A549 (cell line): ENCODE measurements around the gene PSAPL1. TPM values are rescaled to one million over a fixed set of nuclear protein-coding genes. Genes with fewer than 3 reads are reported as not detected.

Experiments used
- ATAC-seq, 2 experiments: fragments of 200-7000 bp in 1 of 2; fragments of >200 bp in 1 of 2; cut with Nextera tagmentation in 1 of 2; cut with Tn5 transposase in 1 of 2; 3 replicates each; pipeline versions ENCODE4 v1.8.0 to v1.9.1; 2018 to 2020; ENCODE audit warnings: mild to moderate bottlenecking in 1 of 2, moderate library complexity in 1 of 2
- CTCF ChIA-PET: fragments of 300-600 bp; sonication (Branson Sonifier 250); formaldehyde crosslinking; extraction: SDS; loops from one replicate; lab custom pipeline; 2021; ENCODE audit warnings: antibody characterized with exemption, inconsistent platforms; lab: Yijun Ruan, JAX
- POLR2A ChIA-PET: fragments of 350-600 bp; formaldehyde crosslinking; extraction: SDS; loops from one replicate; lab custom pipeline; 2021; ENCODE audit warnings: antibody characterized with exemption, inconsistent platforms; lab: Yijun Ruan, JAX
- DNase-seq, 2 experiments: peaks; one replicate each; pipeline versions ENCODE4 v3.0.0 to v3.0.0-alpha.2; 2011 to 2016; ENCODE audit warnings: low read depth in 1 of 2, low spot score in 1 of 2
- FAIRE-seq: peaks from 2 replicates; lab custom pipeline; 2011; peaks lifted over from hg19 to GRCh38; lab: Jason Lieb, UNC
- H3K27ac ChIP-seq, 2 experiments: fragments of >200 bp; sonication (Bioruptor Twin); formaldehyde crosslinking; 3 replicates each; pipeline ENCODE4 v1.5.1; 2016 to 2017
- H3K4me1 ChIP-seq: fragments of >200 bp; sonication (Bioruptor Twin); formaldehyde crosslinking; 3 replicates; pipeline ENCODE4 v1.6.1; 2016
- H3K4me2 ChIP-seq: fragments of >200 bp; sonication (Bioruptor Twin); formaldehyde crosslinking; 3 replicates; pipeline ENCODE4 v1.6.1; 2016
- H3K4me3 ChIP-seq: fragments of >200 bp; sonication (Bioruptor Twin); formaldehyde crosslinking; 3 replicates; pipeline ENCODE4 v1.5.1; 2016
- H3K9me3 ChIP-seq: fragments of >200 bp; sonication (Bioruptor Twin); formaldehyde crosslinking; 3 replicates; pipeline ENCODE4 v1.6.1; 2016
- CEBPB ChIP-seq, 2 experiments: fragments of >200 bp in 1 of 2; sonication (Bioruptor Twin) in 1 of 2; formaldehyde crosslinking in 1 of 2; IDR thresholded peaks; 2 replicates each; pipeline ENCODE4 v1.6.1; 2012 to 2016
- CHD4 ChIP-seq: fragments of 200-600 bp; sonication (generic); IDR thresholded peaks from 2 replicates; pipeline ENCODE4 v1.6.1; 2016; ENCODE audit warnings: antibody characterized with exemption, mild to moderate bottlenecking, borderline replicate concordance
- E2F6 ChIP-seq: IDR thresholded peaks from 2 replicates; pipeline ENCODE4 v1.6.1; 2012; ENCODE audit warnings: low read depth, borderline replicate concordance
- ELK1 ChIP-seq: fragments of 150-350 bp; IDR thresholded peaks from 2 replicates; pipeline ENCODE4 v1.6.1; 2014; ENCODE audit warnings: low read depth, mild to moderate bottlenecking, low read length
- FOSB ChIP-seq: fragments of 250-450 bp; sonication (Bioruptor Pico); IDR thresholded peaks from 2 replicates; pipeline ENCODE4 v1.5.0; 2020; ENCODE audit warnings: mild to moderate bottlenecking, moderate library complexity
- HDAC2 ChIP-seq: fragments of 200-600 bp; sonication (generic); IDR thresholded peaks from 2 replicates; pipeline ENCODE4 v1.6.1; 2016
- HMGXB4 ChIP-seq: fragments of 250-450 bp; sonication (Bioruptor Pico); IDR thresholded peaks from 2 replicates; pipeline ENCODE4 v1.5.0; 2021; ENCODE audit warnings: mild to moderate bottlenecking, moderate library complexity, borderline replicate concordance
- MYC ChIP-seq: IDR thresholded peaks from 2 replicates; pipeline ENCODE4 v1.6.1; 2012; ENCODE audit warnings: mild to moderate bottlenecking, inconsistent platforms, low read length, improper control_type of control experiment, borderline replicate concordance
- NPAS2 ChIP-seq: fragments of 250-450 bp; sonication (Bioruptor Pico); IDR thresholded peaks from 2 replicates; pipeline ENCODE4 v1.8.0; 2022; ENCODE audit warnings: mild to moderate bottlenecking, moderate library complexity, borderline replicate concordance
- NR3C1 ChIP-seq: fragments of >200 bp; sonication (Bioruptor Twin); formaldehyde crosslinking; IDR thresholded peaks from 3 replicates; pipeline ENCODE4 v1.6.1; 2017
- PBX3 ChIP-seq: IDR thresholded peaks from 2 replicates; pipeline ENCODE4 v1.6.1; 2012
- REST ChIP-seq: fragments of 200-600 bp; sonication (generic); IDR thresholded peaks from 2 replicates; pipeline ENCODE4 v1.6.1; 2016; ENCODE audit warnings: antibody characterized with exemption, mild to moderate bottlenecking, moderate library complexity
- SMC3 ChIP-seq: fragments of >200 bp; sonication (Bioruptor Twin); formaldehyde crosslinking; IDR thresholded peaks from 3 replicates; pipeline ENCODE4 v1.6.1; 2018; ENCODE audit warnings: inconsistent platforms
- SREBF2 ChIP-seq: fragments of 450-650 bp; IDR thresholded peaks from 2 replicates; pipeline ENCODE4 v1.6.1; 2014; ENCODE audit warnings: mild to moderate bottlenecking, moderate library complexity
- TFCP2L1 ChIP-seq: fragments of 250-450 bp; sonication (Bioruptor Pico); IDR thresholded peaks from 2 replicates; pipeline ENCODE4 v1.5.0; 2021; ENCODE audit warnings: mild to moderate bottlenecking
- ZFP36 ChIP-seq: fragments of 450-650 bp; IDR thresholded peaks from 2 replicates; pipeline ENCODE4 v1.6.1; 2014; ENCODE audit warnings: borderline replicate concordance; ENCODE audit not compliant: partially characterized antibody
- ZNF302 ChIP-seq: fragments of 250-450 bp; sonication (Bioruptor Pico); IDR thresholded peaks from 2 replicates; pipeline ENCODE4 v1.9.0; 2021; ENCODE audit warnings: inconsistent platforms, mild to moderate bottlenecking, moderate library complexity
- WGBS: methylation state at CpG from one replicate; pipeline ENCODE4 v1.1.6; 2017; ENCODE audit errors: missing lambda C conversion rate; 5-methylcytosine and 5-hydroxymethylcytosine counted together
- polyA plus RNA-seq, 4 experiments: library from polyadenylated mRNA; depleted of rRNA in 3 of 4; stranded (reverse); fragments of >200 nt; fragmentation: RNase III in 1 of 4; extraction: RNeasy Plus Mini Kit Qiagen cat#74134 plus additional on column Dnase treatment in 1 of 4; gene quantifications; 2 replicates in 3 of 4; 3 replicates in 1 of 4; pipeline ENCODE4 v1.2.3, GENCODE V29; 2011 to 2017

PSAPL1 gene
- polyA plus RNA-seq, 2 of the 4 experiments (the other 2 are of a cell fraction) = 0.04 to 0.05 TPM

GRCh38 chr4:7450775-7451433 is 16.2 kb upstream of the PSAPL1 start:
- no peak for FAIRE-seq
- 37% methylated on average over 5 of the region's 5 CpGs for WGBS
- Histone ChIP-seq H3K4me1 (no peaks in the 10 kb centered on the region), H3K9me3 (no peaks in the 10 kb centered on the region), H3K4me3 (no peak overlapping the region), H3K4me2 (no peak overlapping the region), H3K27ac (no peak overlapping the region)
- no peak for DNase-seq
- no peak for TF ChIP-seq NPAS2 (CRISPR knock-in tag)
- no peak for TF ChIP-seq E2F6
- TF ChIP-seq SREBF2 = no peak
- no peak for TF ChIP-seq ELK1
- no peak for TF ChIP-seq CEBPB (IDR thresholded peaks at IDR 0.05)
- no peak for TF ChIP-seq HDAC2
- no peak for TF ChIP-seq MYC
- TF ChIP-seq REST = no peak
- TF ChIP-seq ZNF302 (CRISPR knock-in tag) = no peak
- TF ChIP-seq NR3C1 = no peak
- no peak for TF ChIP-seq FOSB (CRISPR knock-in tag)
- TF ChIP-seq PBX3 = no peak
- TF ChIP-seq CHD4 = no peak
- POLR2A ChIA-PET = no interaction called here
- ATAC-seq = no peak
- CTCF ChIA-PET = interaction anchor here (1.1 kb wide), 1 partner anchor 269 kb away, joined by 3 read pairs; no protein-coding TSS in a partner anchor

GRCh38 chr4:7448036-7448435 is 13.3 kb upstream of the PSAPL1 start:
- ChIA-PET CTCF (no interaction called here), POLR2A (no interaction called here)
- H3K27ac ChIP-seq = no peak overlapping the region
- FAIRE-seq = no peak
- H3K4me2 ChIP-seq = no peak overlapping the region
- no peak overlapping the region for H3K4me3 ChIP-seq
- H3K4me1 ChIP-seq = no peaks in the 10 kb centered on the region
- ATAC-seq = no peak
- 59% methylated on average over 11 of the region's 16 CpGs for WGBS
- no peaks in the 10 kb centered on the region for H3K9me3 ChIP-seq
- DNase-seq = no peak
- TF ChIP-seq TFCP2L1 (CRISPR knock-in tag) = no peak
- no peak for TF ChIP-seq ZFP36
- no peak for TF ChIP-seq SMC3
- TF ChIP-seq E2F6 = no peak
- no peak for TF ChIP-seq HMGXB4
